GM12878 (cell line): Measurements from ENCODE around the gene PRKCI. TPM values are rescaled to one million over a fixed set of nuclear protein-coding genes. Genes with fewer than 3 reads are reported as not detected.

Experiments
- ATAC-seq: fragments of 200-7000 bp; cut with Tn5 transposase; 3 replicates; pipeline ENCODE4 v1.9.1; 2020; ENCODE audit warnings: mild to moderate bottlenecking, moderate library complexity
- BruUV-seq: library from RNA; stranded (reverse); fragments of 400-500 nt; replicated peaks from 2 replicates; lab custom pipeline; 2021; lab: Mats Ljungman, UMichigan
- CTCF ChIA-PET: fragments of 300-600 bp; sonication (Branson Sonifier 250); formaldehyde crosslinking; extraction: SDS; loops from one replicate; lab custom pipeline; 2021; ENCODE audit warnings: inconsistent platforms; lab: Yijun Ruan, JAX
- POLR2A ChIA-PET: fragments of 350-600 bp; formaldehyde crosslinking; extraction: SDS; loops from one replicate; lab custom pipeline; 2021; ENCODE audit warnings: inconsistent platforms; lab: Charles Lee
- RAD21 ChIA-PET: fragments of 300-600 bp; sonication (Branson Sonifier 250); formaldehyde crosslinking; loops from one replicate; lab custom pipeline; 2023; ENCODE audit warnings: antibody characterized with exemption; ENCODE audit not compliant: unreplicated experiment; lab: Charles Lee
- SMC1A ChIA-PET: fragments of 300-600 bp; sonication (Branson Sonifier 250); formaldehyde crosslinking; loops from one replicate; lab custom pipeline; 2023; ENCODE audit not compliant: unreplicated experiment, uncharacterized antibody; lab: Charles Lee
- DNase-seq: peaks from one replicate; pipeline ENCODE4 v3.0.0-alpha.2; 2011; ENCODE audit warnings: low read depth, low spot score
- FAIRE-seq: peaks from 3 replicates; lab custom pipeline; 2011; peaks lifted over from hg19 to GRCh38; lab: Jason Lieb, UNC
- H2AFZ ChIP-seq: 2 replicates; pipeline ENCODE4 v1.6.0; 2011; ENCODE audit warnings: low read depth, low read length, control low read depth; ENCODE audit not compliant: control insufficient read depth
- H3K27ac ChIP-seq: 2 replicates; pipeline ENCODE4 v1.5.1; 2011; ENCODE audit warnings: control low read depth; ENCODE audit not compliant: control insufficient read depth, insufficient read depth
- H3K27me3 ChIP-seq, 2 experiments: replicated peaks in 1 of 2; 2 replicates each; pipeline versions ENCODE4 v1.6.0 to v1.6.1; 2011; ENCODE audit warnings: low read length in 1 of 2; ENCODE audit not compliant: control insufficient read depth in 2 of 2, insufficient read depth in 2 of 2
- H3K36me3 ChIP-seq, 2 experiments: 2 replicates each; pipeline ENCODE4 v1.5.1; 2011; ENCODE audit warnings: low read length in 1 of 2; ENCODE audit not compliant: control insufficient read depth in 2 of 2, insufficient read depth in 2 of 2
- H3K4me1 ChIP-seq: 2 replicates; pipeline ENCODE4 v1.6.1; 2011; ENCODE audit warnings: mild to moderate bottlenecking, low read length, moderate library complexity, mixed read lengths; ENCODE audit not compliant: control insufficient read depth, insufficient read depth
- H3K4me2 ChIP-seq: 2 replicates; pipeline ENCODE4 v1.6.0; 2011; ENCODE audit warnings: control low read depth; ENCODE audit not compliant: control insufficient read depth, insufficient read depth
- H3K4me3 ChIP-seq: fragments of 200-600 bp; sonication (generic); 2 replicates; pipeline ENCODE4 v1.5.1; 2016
- H3K79me2 ChIP-seq: 2 replicates; pipeline ENCODE4 v1.6.0; 2011; ENCODE audit warnings: low read length; ENCODE audit not compliant: control insufficient read depth, insufficient read depth
- H3K9ac ChIP-seq: 2 replicates; pipeline ENCODE4 v1.8.0; 2011; ENCODE audit warnings: low read length, control low read depth, mixed read lengths; ENCODE audit not compliant: control insufficient read depth, insufficient read depth
- H3K9me3 ChIP-seq: replicated peaks from 3 replicates; pipeline ENCODE4 v1.5.1; 2011; ENCODE audit warnings: mild to moderate bottlenecking, low read length; ENCODE audit not compliant: control insufficient read depth, insufficient read depth
- H4K20me1 ChIP-seq: 2 replicates; pipeline ENCODE4 v1.6.0; 2011; ENCODE audit not compliant: control insufficient read depth, insufficient read depth
- BHLHE40 ChIP-seq, 2 experiments: fragments of 450-650 bp in 1 of 2; IDR thresholded peaks; 2 replicates each; pipeline ENCODE4 v1.6.1; 2011 to 2017; ENCODE audit warnings: low read depth in 2 of 2, borderline replicate concordance in 1 of 2, improper control_type of control experiment in 1 of 2, low read length in 1 of 2, mild to moderate bottlenecking in 1 of 2
- CREB1 ChIP-seq: IDR thresholded peaks from 2 replicates; pipeline ENCODE4 v1.6.1; 2012; ENCODE audit warnings: low read depth, mild to moderate bottlenecking, inconsistent platforms
- FOXM1 ChIP-seq: IDR thresholded peaks from 2 replicates; pipeline ENCODE4 v1.6.1; 2012; ENCODE audit warnings: low read depth, mild to moderate bottlenecking, inconsistent platforms, low read length, moderate library complexity
- IKZF1 ChIP-seq: fragments of 450-650 bp; conservative IDR thresholded peaks from 2 replicates; pipeline ENCODE4 v1.6.1; 2017; ENCODE audit warnings: antibody characterized with exemption, mild to moderate bottlenecking
- MEF2A ChIP-seq: IDR thresholded peaks from 2 replicates; pipeline ENCODE4 v1.6.1; 2011; ENCODE audit warnings: low read depth, mild to moderate bottlenecking, low read length, moderate library complexity; ENCODE audit not compliant: insufficient read depth
- MEF2B ChIP-seq: fragments of 450-650 bp; IDR thresholded peaks from 2 replicates; pipeline ENCODE4 v1.6.1; 2018; ENCODE audit warnings: mild to moderate bottlenecking, moderate library complexity; ENCODE audit not compliant: partially characterized antibody, poor library complexity, severe bottlenecking
- MYB ChIP-seq: fragments of 150-350 bp; IDR thresholded peaks from 2 replicates; pipeline ENCODE4 v1.6.1; 2014; ENCODE audit warnings: mild to moderate bottlenecking, low read depth, low read length, borderline replicate concordance
- RB1 ChIP-seq: fragments of 450-650 bp; formaldehyde crosslinking; IDR thresholded peaks from 2 replicates; pipeline ENCODE4 v1.6.1; 2017; ENCODE audit warnings: mild to moderate bottlenecking, borderline replicate concordance
- RUNX3 ChIP-seq: IDR thresholded peaks from 2 replicates; pipeline ENCODE4 v1.6.1; 2012; ENCODE audit warnings: low read length, inconsistent platforms
- WGBS: methylation state at CpG from one replicate; pipeline ENCODE4 v1.1.6; 2016; ENCODE audit warnings: low lambda C conversion rate; ENCODE audit not compliant: insufficient replicate concordance, insufficient coverage; ENCODE audit errors: missing lambda C conversion rate; 5-methylcytosine and 5-hydroxymethylcytosine counted together
- in situ Hi-C: fragments of 300-500 bp; cut with MboI; formaldehyde crosslinking; loops from 9 replicates; pipeline ENCODE4 v1.14.3; 2018; ENCODE audit warnings: mixed read lengths
- intact Hi-C: fragments of 100-400 bp; cut with micrococcal nuclease; formaldehyde crosslinking; loops from one replicate; pipeline ENCODE4 v1.14.2; 2022; ENCODE audit not compliant: unreplicated experiment
- polyA plus RNA-seq, 11 experiments: library from polyadenylated mRNA; depleted of rRNA in 4 of 11; unstranded in 6 of 11; stranded (reverse) in 5 of 11; fragments of >200 nt; fragmentation: Nextera tagmentation in 4 of 11; fragmentation: Illumina TruSeq in 1 of 11; extraction: Ambion mirVana in 4 of 11; extraction: Trizol in 1 of 11; gene quantifications; 1 replicate in 1 of 11; 2 replicates in 10 of 11; pipeline versions ENCODE4 v1.2.1 to v1.2.3, GENCODE V29; 2011 to 2016; ENCODE audit warnings: inconsistent platforms in 2 of 11, missing spikeins in 2 of 11, low read depth in 1 of 11
- total RNA-seq, 4 experiments: library from RNA; depleted of rRNA in 3 of 4; stranded (reverse); fragments of >200 nt in 3 of 4; fragmentation: Illumina TruSeq in 1 of 4; extraction: Trizol in 1 of 4; gene quantifications; 2 replicates each; pipeline versions ENCODE4 v1.2.1 to v1.2.3, GENCODE V29; 2013 to 2021
- TF ChIP-seq, protein P1 (sequence below): IDR thresholded peaks from 2 replicates; pipeline ENCODE4 v1.6.1; 2011; ENCODE audit warnings: low read depth, low read length, improper control_type of control experiment, borderline replicate concordance
- TF ChIP-seq, protein P2 (sequence below): fragments of 450-650 bp; IDR thresholded peaks from 2 replicates; pipeline ENCODE4 v1.6.1; 2017; ENCODE audit warnings: antibody characterized with exemption, mild to moderate bottlenecking, moderate library complexity
- TF ChIP-seq, protein P3 (sequence below): fragments of 450-650 bp; IDR thresholded peaks from 2 replicates; pipeline ENCODE4 v1.6.1; 2016; ENCODE audit warnings: mild to moderate bottlenecking

Gene PRKCI
- total and polyA plus RNA-seq, 10 of the 15 experiments (the other 5 are each of a cell fraction or from before 2014, with no cell fraction given): 3.5 to 15.4 (median 11.8) TPM

DNA sequence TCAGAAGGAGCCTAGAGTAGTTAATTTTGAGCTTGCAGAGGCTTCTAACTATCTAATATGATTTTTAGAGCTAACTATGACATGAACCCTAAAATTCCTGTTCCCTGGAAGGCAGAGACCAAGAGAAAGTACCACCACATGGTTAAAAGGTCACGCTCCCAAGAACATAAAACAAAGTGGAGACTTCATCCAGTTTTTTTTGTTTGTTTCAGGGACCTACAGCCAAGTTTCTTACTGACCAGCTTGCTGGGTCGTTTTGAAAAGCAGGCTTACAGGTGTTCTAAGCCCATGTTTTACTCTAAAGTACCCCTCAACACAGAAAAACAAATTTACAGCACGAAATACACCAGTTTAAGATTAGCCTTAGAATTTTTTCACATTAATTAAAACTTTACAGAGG lies 95.7 kb downstream of the PRKCI start:
- Histone ChIP-seq H3K9ac (no peak overlapping the region), H3K4me1 (no peaks in the 10 kb centered on the region), H3K27ac (no peak overlapping the region), H3K9me3 (no peaks in the 10 kb centered on the region), H4K20me1 (no peaks in the 10 kb centered on the region), H3K4me2 (no peak overlapping the region), H3K4me3 (no peak overlapping the region), H3K36me3 (no peaks in the 10 kb centered on the region), H3K27me3 (no peaks in the 10 kb centered on the region), H3K79me2 (no peaks in the 10 kb centered on the region), H2AFZ (no peak overlapping the region)
- RAD21 ChIA-PET: interaction anchor here (0.6 to 1.5 kb wide), 2 partner anchors 93 to 96 kb away, joined by 3 to 4 read pairs; no protein-coding TSS in a partner anchor
- CTCF ChIA-PET: interaction anchor here (1.5 to 2.4 kb wide), 4 partner anchors 9 to 96 kb away, joined by 5 to 8 read pairs (median 6); no protein-coding TSS in a partner anchor
- ATAC-seq (no peak), DNase-seq (no peak), FAIRE-seq (no peak)
- 38% methylated on average over 3 of the region's 3 CpGs for WGBS
- in situ Hi-C loops (no loop called here), intact Hi-C loops (no loop called here)
- TF ChIP-seq FOXM1 (no peak), RUNX3 (no peak), MYB (no peak), MEF2B (no peak), BHLHE40 (IDR thresholded peaks at IDR 0.05; ENCODE audit: borderline replicate concordance in 1 of 2, low read depth in 2 of 2, low read length in 1 of 2) (no peak), IKZF1 (no peak), CREB1 (no peak), MEF2A (no peak), RB1 (no peak)
- TF ChIP-seq, protein P1, sequence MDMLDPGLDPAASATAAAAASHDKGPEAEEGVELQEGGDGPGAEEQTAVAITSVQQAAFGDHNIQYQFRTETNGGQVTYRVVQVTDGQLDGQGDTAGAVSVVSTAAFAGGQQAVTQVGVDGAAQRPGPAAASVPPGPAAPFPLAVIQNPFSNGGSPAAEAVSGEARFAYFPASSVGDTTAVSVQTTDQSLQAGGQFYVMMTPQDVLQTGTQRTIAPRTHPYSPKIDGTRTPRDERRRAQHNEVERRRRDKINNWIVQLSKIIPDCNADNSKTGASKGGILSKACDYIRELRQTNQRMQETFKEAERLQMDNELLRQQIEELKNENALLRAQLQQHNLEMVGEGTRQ: no peak
- TF ChIP-seq, protein P2, sequence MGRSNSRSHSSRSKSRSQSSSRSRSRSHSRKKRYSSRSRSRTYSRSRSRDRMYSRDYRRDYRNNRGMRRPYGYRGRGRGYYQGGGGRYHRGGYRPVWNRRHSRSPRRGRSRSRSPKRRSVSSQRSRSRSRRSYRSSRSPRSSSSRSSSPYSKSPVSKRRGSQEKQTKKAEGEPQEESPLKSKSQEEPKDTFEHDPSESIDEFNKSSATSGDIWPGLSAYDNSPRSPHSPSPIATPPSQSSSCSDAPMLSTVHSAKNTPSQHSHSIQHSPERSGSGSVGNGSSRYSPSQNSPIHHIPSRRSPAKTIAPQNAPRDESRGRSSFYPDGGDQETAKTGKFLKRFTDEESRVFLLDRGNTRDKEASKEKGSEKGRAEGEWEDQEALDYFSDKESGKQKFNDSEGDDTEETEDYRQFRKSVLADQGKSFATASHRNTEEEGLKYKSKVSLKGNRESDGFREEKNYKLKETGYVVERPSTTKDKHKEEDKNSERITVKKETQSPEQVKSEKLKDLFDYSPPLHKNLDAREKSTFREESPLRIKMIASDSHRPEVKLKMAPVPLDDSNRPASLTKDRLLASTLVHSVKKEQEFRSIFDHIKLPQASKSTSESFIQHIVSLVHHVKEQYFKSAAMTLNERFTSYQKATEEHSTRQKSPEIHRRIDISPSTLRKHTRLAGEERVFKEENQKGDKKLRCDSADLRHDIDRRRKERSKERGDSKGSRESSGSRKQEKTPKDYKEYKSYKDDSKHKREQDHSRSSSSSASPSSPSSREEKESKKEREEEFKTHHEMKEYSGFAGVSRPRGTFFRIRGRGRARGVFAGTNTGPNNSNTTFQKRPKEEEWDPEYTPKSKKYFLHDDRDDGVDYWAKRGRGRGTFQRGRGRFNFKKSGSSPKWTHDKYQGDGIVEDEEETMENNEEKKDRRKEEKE: no peak
- TF ChIP-seq, protein P3, sequence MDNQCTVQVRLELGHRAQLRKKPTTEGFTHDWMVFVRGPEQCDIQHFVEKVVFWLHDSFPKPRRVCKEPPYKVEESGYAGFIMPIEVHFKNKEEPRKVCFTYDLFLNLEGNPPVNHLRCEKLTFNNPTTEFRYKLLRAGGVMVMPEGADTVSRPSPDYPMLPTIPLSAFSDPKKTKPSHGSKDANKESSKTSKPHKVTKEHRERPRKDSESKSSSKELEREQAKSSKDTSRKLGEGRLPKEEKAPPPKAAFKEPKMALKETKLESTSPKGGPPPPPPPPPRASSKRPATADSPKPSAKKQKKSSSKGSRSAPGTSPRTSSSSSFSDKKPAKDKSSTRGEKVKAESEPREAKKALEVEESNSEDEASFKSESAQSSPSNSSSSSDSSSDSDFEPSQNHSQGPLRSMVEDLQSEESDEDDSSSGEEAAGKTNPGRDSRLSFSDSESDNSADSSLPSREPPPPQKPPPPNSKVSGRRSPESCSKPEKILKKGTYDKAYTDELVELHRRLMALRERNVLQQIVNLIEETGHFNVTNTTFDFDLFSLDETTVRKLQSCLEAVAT: no peak
- POLR2A ChIA-PET: no interaction called here
- SMC1A ChIA-PET: interaction anchor here (0.7 to 2.0 kb wide), 12 partner anchors 10 to 142 kb away, joined by 3 to 7 read pairs (median 4); no protein-coding TSS in a partner anchor
- no TSS peak for BruUV-seq
